Activated CD4-positive, alpha-beta T cell treated with anti-CD3 and anti-CD28 coated beads, Interleukin-2, amount 50 U/mL, for 48 hours (primary cell): ENCODE measurements around the gene ACYP1.
A peak's percentile ranks its signal among the peaks of the same experiment; 100 is the strongest.

Experiments
- DNase-seq, 2 experiments: peaks; one replicate each; pipeline ENCODE4 v3.0.0-alpha.2; 2020

ACYP1 gene

GRCh38 chr14:75063491-75064204 is at the start of gene ACYP1:
ACYP1 (minus strand) TSS chr14:75064024; CDS start chr14:75063553, 471 bp downstream.
- peak; percentile 96 for DNase-seq

DNA sequence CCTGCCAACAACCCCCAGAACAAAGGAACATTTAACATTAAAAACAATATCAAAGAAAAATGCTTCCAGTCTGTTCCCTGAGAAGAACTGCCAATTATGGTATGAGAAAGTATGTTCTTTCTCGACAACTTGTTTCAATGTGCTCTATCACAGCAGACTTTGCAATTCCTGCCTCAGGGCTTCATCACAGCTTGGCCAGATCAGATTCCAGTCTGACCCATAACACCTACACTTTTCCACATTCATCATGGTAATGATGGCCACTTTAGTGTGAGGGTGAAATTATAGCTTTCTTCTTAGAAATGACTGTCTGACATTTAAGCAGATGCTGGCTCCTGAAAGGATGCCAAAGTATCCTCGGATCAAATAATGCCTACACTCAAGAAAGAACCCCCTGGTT is 46.1 kb upstream of the ACYP1 start:
- DNase-seq, result no peak

GRCh38 chr14:75107186-75107585 is 43.4 kb upstream of the ACYP1 start:
- no peak for DNase-seq

GRCh38 chr14:75101491-75101890 is 37.7 kb upstream of the ACYP1 start:
- DNase-seq, result no peak

DNA sequence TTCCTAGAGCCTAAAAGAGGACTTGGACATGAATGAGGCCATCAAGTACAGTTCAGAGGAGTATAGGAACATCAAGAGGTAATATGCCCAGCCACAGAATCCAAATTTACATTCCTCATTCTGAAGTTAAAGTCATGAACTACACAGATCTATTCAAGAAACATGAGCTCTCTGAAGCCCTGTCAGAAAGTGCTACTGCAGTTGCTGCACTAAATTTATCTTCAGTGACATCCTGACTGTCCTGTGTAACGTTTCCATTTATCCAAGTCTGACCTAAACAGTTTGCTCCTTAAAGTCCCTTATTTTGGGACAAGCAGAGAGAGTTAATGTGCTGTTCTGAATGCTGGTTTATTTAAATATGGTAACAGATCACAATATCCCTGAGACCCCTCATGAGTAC is 34.9 kb upstream of the ACYP1 start:
- no peak for DNase-seq

DNA sequence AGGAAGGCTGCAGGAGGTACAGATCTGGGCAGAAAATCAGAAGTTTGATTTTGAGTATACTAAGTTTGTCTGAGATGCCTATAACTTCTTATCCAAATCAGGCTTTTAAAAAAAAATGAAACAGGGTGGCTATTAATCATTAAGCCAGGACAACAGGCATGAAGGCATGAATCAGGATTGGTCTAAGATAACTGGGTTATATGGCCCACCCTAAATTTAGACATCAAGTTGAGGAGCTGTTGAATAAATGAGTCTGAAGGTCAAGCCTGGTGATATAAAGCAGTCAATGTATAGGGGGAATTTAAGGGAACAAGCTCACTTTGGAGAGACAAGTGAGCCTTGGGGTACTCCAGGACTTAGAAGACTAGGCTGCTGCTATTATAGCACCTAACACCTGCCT is 34.4 kb upstream of the ACYP1 start:
- no peak for DNase-seq

GRCh38 chr14:75096959-75097358 is 33.1 kb upstream of the ACYP1 start:
- no peak for DNase-seq

GRCh38 chr14:75095690-75096089 is 31.9 kb upstream of the ACYP1 start:
- no peak for DNase-seq

DNA sequence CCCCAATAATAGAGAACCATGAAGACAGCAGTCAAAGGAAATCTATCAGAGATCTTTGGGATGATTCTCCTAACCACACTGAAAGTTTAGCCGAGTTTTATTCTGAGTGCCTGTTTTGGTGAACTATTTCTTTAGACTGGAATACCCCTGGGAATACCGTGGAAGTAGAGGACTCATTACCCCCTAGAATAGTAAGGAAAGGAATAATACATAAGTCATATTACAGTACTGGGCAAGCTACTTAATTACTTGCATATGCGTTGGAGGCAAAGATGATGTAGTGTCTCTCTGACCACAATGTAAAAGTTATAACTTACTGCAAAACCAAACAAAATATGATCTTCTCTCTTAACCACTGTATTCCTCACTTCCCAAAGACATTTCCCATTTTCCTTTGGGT is 31.1 kb upstream of the ACYP1 start:
- DNase-seq, result no peak

- DNase-seq, result no peak
These were observed 28.9 kb upstream of the ACYP1 start for GRCh38 chr14:75092698-75093097.

DNA sequence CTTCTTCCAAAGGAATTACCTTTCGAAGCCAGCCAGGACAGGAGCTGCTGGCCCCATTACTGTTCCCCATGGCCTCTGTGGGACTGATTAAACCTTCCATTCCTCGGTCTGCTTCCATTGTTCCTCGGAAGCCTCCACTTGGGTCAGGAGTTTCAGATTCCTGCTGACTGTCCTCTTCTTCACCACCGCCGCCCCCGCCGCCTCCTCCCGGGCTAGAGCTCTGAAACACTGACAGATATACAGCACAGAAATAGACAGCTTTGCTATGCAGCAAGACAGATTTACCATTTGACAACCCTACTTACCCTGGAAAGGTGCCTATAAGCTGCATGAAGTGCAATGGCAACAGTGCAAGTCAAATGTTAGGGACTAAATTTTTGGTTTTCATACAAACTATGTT is 27.4 kb upstream of the ACYP1 start:
- no peak for DNase-seq

DNA sequence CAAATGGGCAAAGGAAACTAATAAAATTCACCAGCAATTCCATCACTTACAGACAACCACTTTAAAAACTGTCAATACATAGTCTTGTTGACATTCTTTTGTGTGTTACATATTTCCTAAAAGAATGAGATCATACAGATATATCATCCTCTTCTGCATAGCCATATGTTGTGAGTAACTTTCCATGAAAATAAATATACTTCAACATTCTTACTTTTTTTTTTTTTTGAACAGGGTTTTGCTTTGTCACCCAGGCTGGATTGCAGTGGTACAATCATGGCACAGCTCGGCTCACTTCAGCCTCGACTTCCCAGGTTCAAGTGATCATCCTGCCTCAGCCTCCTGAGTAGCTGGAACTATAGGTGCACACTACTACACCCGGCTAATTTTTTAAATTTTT is 26.5 kb upstream of the ACYP1 start:
- DNase-seq, result no peak

GRCh38 chr14:75088566-75089373 is 24.9 kb upstream of the ACYP1 start:
- DNase-seq, result peak; percentile 18 to 33

GRCh38 chr14:75088153-75088552 is 24.3 kb upstream of the ACYP1 start:
- DNase-seq, result no peak

- DNase-seq, result no peak
These were observed 20.7 kb upstream of the ACYP1 start for GRCh38 chr14:75084513-75084912.

DNA sequence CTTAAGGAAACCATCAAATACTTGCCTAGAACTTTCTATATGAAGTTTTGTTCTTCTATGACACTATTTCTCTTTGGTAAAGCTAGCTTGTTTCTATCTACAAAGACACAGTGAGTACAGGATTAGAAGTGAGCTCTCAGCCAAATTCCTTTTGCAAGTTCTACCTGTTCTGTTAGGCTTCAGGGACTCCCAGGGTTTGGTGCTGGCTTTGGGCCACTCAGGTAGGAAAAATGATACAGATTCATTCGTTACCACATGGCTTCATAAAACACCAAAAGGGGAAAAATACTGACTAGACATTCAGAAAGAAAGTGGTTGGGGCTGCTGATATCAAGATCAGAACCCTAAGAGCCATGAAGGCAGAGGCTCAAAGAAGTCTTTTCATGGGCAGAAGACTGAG is 19.4 kb upstream of the ACYP1 start:
- no peak for DNase-seq

DNA sequence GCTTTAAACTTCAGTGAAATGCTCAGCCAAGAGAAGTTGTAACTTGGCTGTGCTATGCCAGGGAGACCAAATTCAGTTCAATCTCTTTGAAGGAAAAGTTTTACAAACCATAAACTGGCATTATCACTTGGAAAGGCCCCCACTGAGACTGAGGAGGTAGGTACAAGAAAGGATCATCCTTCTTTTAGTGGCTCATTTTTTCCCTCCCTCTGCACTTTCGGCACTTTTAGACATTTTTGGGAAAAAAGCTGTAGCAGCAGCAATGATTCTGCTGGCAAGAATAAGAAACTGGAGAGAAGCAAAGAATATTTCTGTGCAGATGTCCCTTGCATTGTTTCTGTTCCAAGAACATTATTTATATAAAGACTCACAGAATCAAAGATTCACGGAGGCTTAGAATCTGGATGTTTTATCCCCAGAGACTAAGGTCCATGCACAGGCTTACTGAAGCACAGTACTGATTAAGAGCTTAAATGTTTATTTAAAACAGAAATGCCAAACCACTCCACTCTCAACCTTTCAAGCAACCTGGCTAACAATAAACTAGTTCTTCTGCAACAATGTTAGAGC is 17.9 kb upstream of the ACYP1 start:
- DNase-seq, result no peak

- DNase-seq, result no peak
These were observed 15.7 kb upstream of the ACYP1 start for GRCh38 chr14:75079521-75079920.

- no peak for DNase-seq
These were observed 14.0 kb upstream of the ACYP1 start for GRCh38 chr14:75077794-75078193.

DNA sequence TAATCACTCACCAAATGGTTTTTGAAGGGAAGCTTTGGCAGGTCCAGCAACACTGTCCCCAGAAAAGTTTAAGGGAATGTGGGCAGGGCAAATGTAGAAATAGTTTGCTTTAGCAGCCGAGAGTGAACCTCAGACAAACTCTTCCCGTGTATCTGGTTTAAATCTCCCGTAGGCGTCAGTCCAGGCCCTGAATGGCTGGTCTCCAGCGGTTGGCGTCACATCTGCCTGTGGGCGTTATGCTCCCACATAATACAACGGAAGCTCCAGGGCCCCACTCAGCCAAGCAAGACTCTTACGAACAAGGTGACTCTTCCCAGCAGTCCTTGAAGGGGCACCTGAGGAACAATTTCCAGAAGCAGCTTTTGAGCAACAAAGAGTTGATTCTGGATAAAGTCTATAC is 6.6 kb upstream of the ACYP1 start:
- no peak for DNase-seq

DNA sequence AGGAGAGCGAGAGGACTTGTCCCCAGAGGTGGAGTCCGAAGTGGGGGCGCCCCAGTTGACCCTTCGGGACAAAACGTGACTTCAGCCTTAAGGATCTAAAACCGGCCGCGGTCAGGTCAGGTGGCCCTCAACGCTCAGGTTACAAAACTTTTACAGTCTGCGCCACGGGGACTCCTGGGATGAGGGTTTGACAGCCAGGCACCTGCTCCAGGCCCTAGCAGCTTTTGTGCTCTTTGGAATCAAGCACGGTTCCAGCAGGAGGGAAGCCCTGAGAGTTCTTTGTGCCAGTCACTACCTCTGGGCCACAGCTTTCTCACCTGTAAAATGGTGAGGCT is 6.0 kb upstream of the ACYP1 start:
- DNase-seq, result no peak

- peak; percentile 84 to 86 for DNase-seq
These were observed 5.4 kb upstream of the ACYP1 start, which contains the start of gene ZC2HC1C for GRCh38 chr14:75069121-75069810. ZC2HC1C (plus strand) TSS chr14:75069641; CDS start chr14:75070574, 933 bp downstream.

GRCh38 chr14:75068294-75069120 is 4.7 kb upstream of the ACYP1 start:
- no peak for DNase-seq
